Thoracic aorta (tissue), 2 donors: ENCODE results near the gene ZNF436. TPM values are rescaled to one million over a fixed set of nuclear protein-coding genes. Genes with fewer than 3 reads are reported as not detected.
A peak's percentile ranks its signal among the peaks of the same experiment; 100 is the strongest.

Experiments
- ATAC-seq: fragments of 150-250 bp; one replicate; pipeline ENCODE4 v1.8.0; 2017; ENCODE audit warnings: low read depth; ENCODE audit not compliant: insufficient number of reproducible peaks, low FRiP score
- DNase-seq: peaks from one replicate; pipeline ENCODE4 v3.0.0-alpha.2; 2020; ENCODE audit warnings: low spot score
- H3K27ac ChIP-seq, 2 donors: fragments of 200-600 bp; sonication (generic); 1 replicate in 1 of 2; 2 replicates in 1 of 2; pipeline ENCODE4 v1.5.1; 2016; ENCODE audit warnings: mild to moderate bottlenecking in 2 of 2, moderate library complexity in 2 of 2
- H3K27me3 ChIP-seq: fragments of 200-600 bp; sonication (generic); replicated peaks from 2 replicates; pipeline ENCODE4 v1.6.0; 2016; ENCODE audit warnings: mild to moderate bottlenecking; ENCODE audit not compliant: insufficient read depth
- H3K36me3 ChIP-seq: fragments of 200-600 bp; sonication (generic); one replicate; pipeline ENCODE4 v1.5.1; 2016
- H3K4me1 ChIP-seq, 2 donors: fragments of 200-600 bp; sonication (generic); 1 replicate in 1 of 2; 2 replicates in 1 of 2; pipeline versions ENCODE4 v1.5.1 to v1.6.0; 2016; ENCODE audit warnings: low read depth in 2 of 2, mild to moderate bottlenecking in 1 of 2; ENCODE audit not compliant: control insufficient read depth in 1 of 2
- H3K4me3 ChIP-seq: fragments of 200-600 bp; sonication (generic); 2 replicates; pipeline ENCODE4 v1.5.1; 2016; ENCODE audit warnings: mild to moderate bottlenecking
- H3K9me3 ChIP-seq: fragments of 200-600 bp; sonication (generic); 2 replicates; pipeline ENCODE4 v1.5.1; 2016
- total RNA-seq, 2 donors: library from RNA; depleted of rRNA; stranded (reverse); fragments of >200 nt; gene quantifications; one replicate each; pipeline versions ENCODE4 v1.1.0 to v1.2.3, GENCODE V29; 2016
- TF ChIP-seq, protein P1 (sequence below): fragments of 200-600 bp; sonication (generic); IDR thresholded peaks from one replicate; pipeline ENCODE4 v1.5.1; 2019; ENCODE audit warnings: antibody characterized with exemption

The ZNF436 gene
- total RNA-seq, 2 donors from 2014 or later: 9.3 to 17.6 TPM

DNA sequence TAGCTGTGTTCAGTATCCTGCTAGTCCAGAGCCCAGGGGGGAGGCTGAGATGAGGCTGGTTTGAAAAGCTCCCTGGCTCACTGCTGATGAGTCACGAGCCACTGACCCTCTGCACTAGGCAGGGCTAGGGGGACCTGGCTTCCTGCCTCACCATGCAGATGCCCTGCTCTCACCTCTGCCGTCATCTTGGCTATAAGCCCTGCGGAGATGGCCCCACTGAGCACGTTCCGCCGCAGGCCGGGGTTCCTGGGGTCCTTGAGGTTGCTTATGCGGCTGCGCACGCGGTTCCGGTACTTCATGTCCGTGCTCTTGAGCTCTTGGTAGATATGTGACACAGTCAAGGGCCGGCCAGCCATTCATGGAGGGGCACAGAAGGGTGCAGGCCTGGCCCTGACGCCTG lies 24.1 kb upstream of the ZNF436 start:
- Histone ChIP-seq H3K9me3 (no peaks in the 10 kb centered on the region), H3K27ac (peak overlapping the region in 1 of 2 donors; percentile 41), H3K4me1 (peaks cover 0 to 20% of the 10 kb centered on the region in 2 donors), H3K4me3 (no peak overlapping the region), H3K36me3 (peaks cover 10% of the 10 kb centered on the region), H3K27me3 (no peaks in the 10 kb centered on the region)
- TF ChIP-seq, protein P1, sequence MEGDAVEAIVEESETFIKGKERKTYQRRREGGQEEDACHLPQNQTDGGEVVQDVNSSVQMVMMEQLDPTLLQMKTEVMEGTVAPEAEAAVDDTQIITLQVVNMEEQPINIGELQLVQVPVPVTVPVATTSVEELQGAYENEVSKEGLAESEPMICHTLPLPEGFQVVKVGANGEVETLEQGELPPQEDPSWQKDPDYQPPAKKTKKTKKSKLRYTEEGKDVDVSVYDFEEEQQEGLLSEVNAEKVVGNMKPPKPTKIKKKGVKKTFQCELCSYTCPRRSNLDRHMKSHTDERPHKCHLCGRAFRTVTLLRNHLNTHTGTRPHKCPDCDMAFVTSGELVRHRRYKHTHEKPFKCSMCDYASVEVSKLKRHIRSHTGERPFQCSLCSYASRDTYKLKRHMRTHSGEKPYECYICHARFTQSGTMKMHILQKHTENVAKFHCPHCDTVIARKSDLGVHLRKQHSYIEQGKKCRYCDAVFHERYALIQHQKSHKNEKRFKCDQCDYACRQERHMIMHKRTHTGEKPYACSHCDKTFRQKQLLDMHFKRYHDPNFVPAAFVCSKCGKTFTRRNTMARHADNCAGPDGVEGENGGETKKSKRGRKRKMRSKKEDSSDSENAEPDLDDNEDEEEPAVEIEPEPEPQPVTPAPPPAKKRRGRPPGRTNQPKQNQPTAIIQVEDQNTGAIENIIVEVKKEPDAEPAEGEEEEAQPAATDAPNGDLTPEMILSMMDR: no peak
- DNase-seq: no peak
- no peak for ATAC-seq

DNA sequence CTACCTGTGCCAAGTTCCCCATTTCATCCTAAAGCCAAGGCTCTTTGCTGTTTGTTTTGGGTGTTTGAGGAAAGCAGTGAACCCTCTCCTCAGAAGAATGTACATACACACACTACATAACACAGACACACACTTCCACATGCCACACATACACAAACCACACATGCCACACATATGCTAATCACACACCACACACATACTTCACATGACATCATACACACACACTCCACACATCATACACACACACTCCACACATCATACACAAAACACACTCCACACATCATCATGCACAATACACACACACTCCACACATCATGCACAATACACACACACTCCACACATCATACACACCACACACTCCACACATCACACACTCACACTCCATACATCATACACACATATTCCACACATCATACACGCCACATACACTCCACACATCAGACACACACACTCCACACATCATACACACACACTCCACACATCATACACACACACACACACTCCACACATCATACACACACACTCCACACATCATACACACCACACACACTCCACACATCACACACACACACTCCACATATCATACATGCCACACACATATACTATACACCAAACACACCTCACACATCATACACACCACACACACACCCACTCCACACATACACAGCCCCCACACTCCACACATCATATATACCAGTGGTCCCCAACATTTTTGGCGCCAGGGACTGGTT lies 22.7 kb upstream of the ZNF436 start:
- no peak overlapping the region for H3K4me3 ChIP-seq
- H3K9me3 ChIP-seq: no peaks in the 10 kb centered on the region
- H3K27ac ChIP-seq: no peak overlapping the region
- peaks cover 0 to 20% of the 10 kb centered on the region in 2 donors for H3K4me1 ChIP-seq
- no peak for ATAC-seq
- TF ChIP-seq, protein P1: no peak
- H3K27me3 ChIP-seq: no peaks in the 10 kb centered on the region
- H3K36me3 ChIP-seq: peaks cover 15% of the 10 kb centered on the region
- no peak for DNase-seq

DNA sequence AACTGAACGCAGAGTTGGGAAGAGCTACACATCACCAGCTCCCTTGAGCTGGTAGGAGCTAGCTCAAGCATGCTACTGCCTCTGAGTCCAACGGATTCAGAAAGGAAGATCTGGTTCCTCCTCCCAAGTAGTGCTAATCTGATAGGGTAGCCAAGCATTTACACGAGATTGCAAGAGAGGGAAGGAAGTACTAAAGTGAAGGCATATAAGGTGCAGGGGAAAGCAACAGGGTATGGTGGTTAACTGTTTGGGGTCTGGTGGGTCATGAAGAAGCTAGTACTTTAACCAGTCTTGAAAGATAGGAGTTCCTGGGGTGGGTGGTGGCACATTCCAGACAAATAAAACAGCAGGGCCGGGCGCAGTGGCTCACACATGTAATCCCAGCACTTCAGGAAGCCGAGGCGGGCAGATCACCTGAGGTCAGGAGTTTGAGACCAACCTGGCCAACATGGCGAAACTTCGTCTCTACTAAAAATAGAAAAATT lies 20.2 kb upstream of the ZNF436 start:
- Histone ChIP-seq H3K27me3 (no peaks in the 10 kb centered on the region), H3K9me3 (no peaks in the 10 kb centered on the region), H3K4me3 (no peak overlapping the region), H3K27ac (no peak overlapping the region), H3K36me3 (peaks cover 16% of the 10 kb centered on the region), H3K4me1 (peaks cover 0 to 15% of the 10 kb centered on the region in 2 donors)
- TF ChIP-seq, protein P1: no peak
- DNase-seq (no peak), ATAC-seq (no peak)

DNA sequence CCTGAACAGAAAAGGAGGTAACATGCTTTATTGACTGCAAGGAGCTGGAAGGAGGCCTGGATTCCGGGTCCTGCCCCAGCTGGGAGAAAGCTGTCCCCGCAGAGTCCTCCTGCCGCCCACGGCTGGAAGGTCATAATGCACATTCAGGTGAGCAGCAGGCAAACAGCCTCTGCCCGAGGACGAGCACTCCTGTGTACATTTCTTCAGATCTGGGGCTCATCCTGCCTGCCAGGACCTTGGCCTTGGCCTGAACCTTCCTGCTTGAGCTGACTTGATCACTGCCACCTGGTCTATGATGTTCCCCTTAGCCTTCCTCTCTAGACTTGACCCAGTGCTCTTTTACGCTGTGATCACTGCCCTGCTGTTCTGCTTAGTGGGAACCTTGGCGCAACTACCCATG lies 17.9 kb upstream of the ZNF436 start:
- DNase-seq (no peak), ATAC-seq (no peak)
- no peak overlapping the region for H3K27ac ChIP-seq
- H3K4me1 ChIP-seq: peaks cover 3 to 24% of the 10 kb centered on the region in 2 donors
- H3K36me3 ChIP-seq: peaks cover 10% of the 10 kb centered on the region
- no peak overlapping the region for H3K4me3 ChIP-seq
- no peaks in the 10 kb centered on the region for H3K27me3 ChIP-seq
- no peaks in the 10 kb centered on the region for H3K9me3 ChIP-seq
- TF ChIP-seq, protein P1: no peak

DNA sequence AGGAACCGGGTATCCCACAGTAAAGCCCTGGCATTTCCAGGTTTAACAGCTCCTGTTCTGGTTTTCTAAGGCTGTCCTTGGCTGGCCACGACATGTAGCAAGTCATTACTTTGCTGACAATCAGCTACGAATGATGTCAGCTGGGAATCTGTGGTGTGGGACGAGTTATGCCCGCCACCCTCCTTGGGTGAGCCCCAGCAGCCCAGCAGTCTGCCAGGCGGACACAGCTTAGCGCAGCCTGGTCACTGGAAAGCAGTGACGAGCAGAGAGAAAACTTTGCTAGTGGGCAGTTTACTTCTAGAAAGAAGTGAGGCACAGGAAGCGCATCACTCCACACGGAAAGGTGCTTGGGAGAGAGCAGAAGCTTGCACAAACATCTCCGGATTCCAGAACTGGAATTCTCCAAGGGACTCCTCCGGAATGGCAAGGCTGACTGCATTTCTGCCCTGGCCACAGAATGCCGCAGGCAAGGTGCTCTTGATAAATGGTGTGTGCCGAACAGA lies 15.5 kb upstream of the ZNF436 start:
- Histone ChIP-seq H3K27ac (peak overlapping the region in 1 of 2 donors; percentile 11), H3K4me1 (peaks cover 3 to 11% of the 10 kb centered on the region in 2 donors), H3K9me3 (no peaks in the 10 kb centered on the region), H3K27me3 (no peaks in the 10 kb centered on the region), H3K36me3 (peaks cover 10% of the 10 kb centered on the region), H3K4me3 (no peak overlapping the region)
- TF ChIP-seq, protein P1: no peak
- no peak for DNase-seq
- ATAC-seq: no peak
